ENCODE data around the gene BCL11B.

GRCh38 chr14:99217066-99217955 is 54.7 kb downstream of the BCL11B start:
- TF ChIP-seq CTCF (IDR thresholded peaks at IDR 0.05) (no peak), EZH2 (IDR thresholded peaks at IDR 0.05) (no peak), EZH2phosphoT487 (IDR thresholded peaks at IDR 0.05) (no peak)

Measured in neural progenitor cell (in vitro differentiated cells).